ENCODE data around the gene ASB5. TPM values are rescaled to one million over a fixed set of nuclear protein-coding genes. Genes with fewer than 3 reads are reported as not detected.

Gene ASB5
- total and polyA plus RNA-seq, 2 donors (not counting 1 experiment from before 2014, with no cell fraction given) = not detected

- WGBS (ENCODE audit: insufficient coverage) = no CpG with 5 or more reads among the region's 1 CpG
- intact Hi-C loops (cut with micrococcal nuclease) = no loop called here
- Histone ChIP-seq H4K20me1 (ENCODE audit: control insufficient read depth, insufficient read depth, low read length, poor library complexity, severe bottlenecking) (no peaks in the 10 kb centered on the region), H3K36me3 (replicated peaks in 1 of 2; ENCODE audit: control extremely low read depth in 1 of 2, control insufficient read depth in 1 of 2, extremely low read depth in 1 of 2, insufficient read depth in 2 of 2, low read length in 1 of 2) (no peaks in the 10 kb centered on the region), H3K4me2 (replicated peaks; ENCODE audit: low read depth, low read length, poor library complexity, severe bottlenecking) (no peak overlapping the region), H3K79me2 (ENCODE audit: control insufficient read depth, insufficient read depth, low read length) (no peaks in the 10 kb centered on the region), H3K4me1 (ENCODE audit: control insufficient read depth in 2 of 2, insufficient read depth in 2 of 2, low read length in 2 of 2) (no peaks in the 10 kb centered on the region), H3K27ac (ENCODE audit: low read length in 2 of 2) (no peak overlapping the region), H2AFZ (ENCODE audit: insufficient read depth, low read depth, low read length, poor library complexity, severe bottlenecking) (no peak overlapping the region), H3K9me3 (ENCODE audit: control extremely low read depth in 1 of 3, control insufficient read depth in 2 of 3, insufficient read depth in 1 of 3, low read length in 2 of 3) (peaks cover 0 to 1% (median 0%) of the 10 kb centered on the region in 3 donors), H3K4me3 (ENCODE audit: control extremely low read depth in 1 of 5, extremely low read depth in 1 of 5, insufficient read depth in 1 of 5, low read depth in 2 of 5, low read length in 4 of 5) (no peak overlapping the region), H3K9ac (ENCODE audit: low read length) (no peak overlapping the region), H3K27me3 (replicated peaks in 1 of 4; ENCODE audit: control extremely low read depth in 1 of 4, control insufficient read depth in 3 of 4, insufficient read depth in 4 of 4, low read length in 3 of 4) (no peaks in the 10 kb centered on the region)
- Mint-ChIP-seq H3K4me1 (no peaks in the 10 kb centered on the region), H3K9me3 (ENCODE audit: insufficient read depth) (no peaks in the 10 kb centered on the region), H3K27ac (no peak overlapping the region), H3K27me3 (peaks cover 9% of the 10 kb centered on the region), H3K4me3 (no peak overlapping the region)
- ChIA-PET CTCF (no interaction called here), POLR2A (no interaction called here)
- DNase-seq (no peak), ATAC-seq (ENCODE audit: low read depth) (no peak)
- no peak for TF ChIP-seq EZH2 (IDR thresholded peaks at IDR 0.05; ENCODE audit: borderline replicate concordance, insufficient read depth, low read depth, low read length, poor library complexity, severe bottlenecking)
- TF ChIP-seq, protein P1, sequence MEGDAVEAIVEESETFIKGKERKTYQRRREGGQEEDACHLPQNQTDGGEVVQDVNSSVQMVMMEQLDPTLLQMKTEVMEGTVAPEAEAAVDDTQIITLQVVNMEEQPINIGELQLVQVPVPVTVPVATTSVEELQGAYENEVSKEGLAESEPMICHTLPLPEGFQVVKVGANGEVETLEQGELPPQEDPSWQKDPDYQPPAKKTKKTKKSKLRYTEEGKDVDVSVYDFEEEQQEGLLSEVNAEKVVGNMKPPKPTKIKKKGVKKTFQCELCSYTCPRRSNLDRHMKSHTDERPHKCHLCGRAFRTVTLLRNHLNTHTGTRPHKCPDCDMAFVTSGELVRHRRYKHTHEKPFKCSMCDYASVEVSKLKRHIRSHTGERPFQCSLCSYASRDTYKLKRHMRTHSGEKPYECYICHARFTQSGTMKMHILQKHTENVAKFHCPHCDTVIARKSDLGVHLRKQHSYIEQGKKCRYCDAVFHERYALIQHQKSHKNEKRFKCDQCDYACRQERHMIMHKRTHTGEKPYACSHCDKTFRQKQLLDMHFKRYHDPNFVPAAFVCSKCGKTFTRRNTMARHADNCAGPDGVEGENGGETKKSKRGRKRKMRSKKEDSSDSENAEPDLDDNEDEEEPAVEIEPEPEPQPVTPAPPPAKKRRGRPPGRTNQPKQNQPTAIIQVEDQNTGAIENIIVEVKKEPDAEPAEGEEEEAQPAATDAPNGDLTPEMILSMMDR (IDR thresholded peaks at IDR 0.05) = no peak
Observed at GRCh38 chr4:176242764-176243347, 26.2 kb downstream of the ASB5 start.

DNA sequence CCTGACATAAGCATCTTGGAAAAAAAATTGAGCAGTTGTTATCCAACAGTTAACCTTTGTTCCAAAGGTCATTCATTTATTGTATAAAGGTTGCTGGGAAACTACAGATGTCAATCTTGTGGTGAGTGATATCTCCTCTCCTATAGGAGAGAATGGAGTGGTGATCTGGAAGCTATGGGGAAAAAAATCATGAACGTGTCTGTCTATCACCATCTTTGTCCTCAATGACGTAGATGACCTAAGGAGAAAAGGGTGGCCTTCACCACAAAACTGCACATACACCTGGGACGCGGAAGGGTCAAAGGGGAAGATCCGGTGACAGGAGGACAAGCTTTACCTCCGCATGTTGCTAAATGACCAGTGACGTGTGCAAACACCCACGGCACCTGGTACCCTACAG lies 27.3 kb downstream of the ASB5 start:
- Histone ChIP-seq H3K4me2 (replicated peaks; ENCODE audit: low read depth, low read length, poor library complexity, severe bottlenecking) (no peak overlapping the region), H3K4me1 (ENCODE audit: control insufficient read depth in 2 of 2, insufficient read depth in 2 of 2, low read length in 2 of 2) (no peaks in the 10 kb centered on the region), H3K9me3 (ENCODE audit: control extremely low read depth in 1 of 3, control insufficient read depth in 2 of 3, insufficient read depth in 1 of 3, low read length in 2 of 3) (peaks cover 0 to 1% (median 0%) of the 10 kb centered on the region in 3 donors), H3K36me3 (replicated peaks in 1 of 2; ENCODE audit: control extremely low read depth in 1 of 2, control insufficient read depth in 1 of 2, extremely low read depth in 1 of 2, insufficient read depth in 2 of 2, low read length in 1 of 2) (no peaks in the 10 kb centered on the region), H3K27me3 (replicated peaks in 1 of 4; ENCODE audit: control extremely low read depth in 1 of 4, control insufficient read depth in 3 of 4, insufficient read depth in 4 of 4, low read length in 3 of 4) (no peaks in the 10 kb centered on the region), H3K4me3 (ENCODE audit: control extremely low read depth in 1 of 5, extremely low read depth in 1 of 5, insufficient read depth in 1 of 5, low read depth in 2 of 5, low read length in 4 of 5) (no peak overlapping the region), H4K20me1 (ENCODE audit: control insufficient read depth, insufficient read depth, low read length, poor library complexity, severe bottlenecking) (no peaks in the 10 kb centered on the region), H2AFZ (ENCODE audit: insufficient read depth, low read depth, low read length, poor library complexity, severe bottlenecking) (no peak overlapping the region), H3K79me2 (ENCODE audit: control insufficient read depth, insufficient read depth, low read length) (no peaks in the 10 kb centered on the region), H3K9ac (ENCODE audit: low read length) (no peak overlapping the region), H3K27ac (ENCODE audit: low read length in 2 of 2) (no peak overlapping the region)
- ChIA-PET CTCF (no interaction called here), POLR2A (no interaction called here)
- ATAC-seq (ENCODE audit: low read depth) = no peak
- H3K4me3 Mint-ChIP-seq = no peak overlapping the region
- WGBS (ENCODE audit: insufficient coverage) = 96% methylated on average over 4 of the region's 8 CpGs
- no peak for DNase-seq
- no peak for TF ChIP-seq EZH2 (IDR thresholded peaks at IDR 0.05; ENCODE audit: borderline replicate concordance, insufficient read depth, low read depth, low read length, poor library complexity, severe bottlenecking)
- TF ChIP-seq, protein P1 (IDR thresholded peaks at IDR 0.05) = no peak
- H3K4me1 Mint-ChIP-seq = no peaks in the 10 kb centered on the region
- intact Hi-C loops (cut with micrococcal nuclease) = no loop called here
- no peaks in the 10 kb centered on the region for H3K9me3 Mint-ChIP-seq (ENCODE audit: insufficient read depth)
- peaks cover 11% of the 10 kb centered on the region for H3K27me3 Mint-ChIP-seq
- no peak overlapping the region for H3K27ac Mint-ChIP-seq
